Activated CD8-positive, alpha-beta memory T cell treated with anti-CD3 and anti-CD28 coated beads for 4 hours (primary cell): ENCODE results near the gene STRN3.
"Not testable (repeated sequence)": the region's sequence is repeated elsewhere in the genome, so short reads cannot be mapped to it uniquely, and the experiment has no call there.

Experiments
- DNase-seq, 2 donors: peaks; one replicate each; pipeline ENCODE4 v3.0.0-alpha.2; 2020; ENCODE audit warnings: low read depth in 2 of 2

Gene STRN3

DNA sequence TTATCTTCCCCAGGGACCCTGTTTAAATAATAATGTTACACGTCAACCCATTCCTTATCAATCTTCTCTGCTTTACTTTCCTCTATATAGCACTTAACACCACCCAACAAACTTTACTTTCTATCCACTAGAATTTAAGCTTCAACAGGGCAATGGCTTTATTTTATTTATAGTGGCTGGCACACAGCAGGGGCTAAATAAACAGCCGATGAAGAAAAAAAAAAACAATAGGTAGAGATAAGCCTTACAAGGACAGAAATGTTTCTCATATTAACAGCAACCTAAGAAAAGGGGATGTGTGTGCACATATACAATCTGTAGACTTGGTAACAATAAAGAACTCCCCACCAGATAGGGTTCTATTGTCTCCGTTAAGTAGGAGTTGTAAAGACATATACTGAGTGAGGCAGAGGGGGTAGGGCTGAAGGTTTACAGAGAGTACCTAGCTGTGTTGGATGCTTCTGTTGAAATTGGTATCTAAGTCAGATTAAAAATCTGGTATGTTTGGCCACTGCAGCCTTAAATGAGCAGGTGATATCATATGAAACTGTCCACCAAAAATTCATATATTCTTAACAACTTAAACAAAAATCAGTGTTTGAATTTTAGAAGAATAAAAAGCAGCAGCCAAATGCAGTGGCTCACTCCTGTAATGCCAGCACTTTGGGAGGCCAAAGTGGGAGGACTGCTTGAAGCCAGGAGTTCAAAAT is 25.4 kb downstream of the STRN3 start:
- no peak for DNase-seq

DNA sequence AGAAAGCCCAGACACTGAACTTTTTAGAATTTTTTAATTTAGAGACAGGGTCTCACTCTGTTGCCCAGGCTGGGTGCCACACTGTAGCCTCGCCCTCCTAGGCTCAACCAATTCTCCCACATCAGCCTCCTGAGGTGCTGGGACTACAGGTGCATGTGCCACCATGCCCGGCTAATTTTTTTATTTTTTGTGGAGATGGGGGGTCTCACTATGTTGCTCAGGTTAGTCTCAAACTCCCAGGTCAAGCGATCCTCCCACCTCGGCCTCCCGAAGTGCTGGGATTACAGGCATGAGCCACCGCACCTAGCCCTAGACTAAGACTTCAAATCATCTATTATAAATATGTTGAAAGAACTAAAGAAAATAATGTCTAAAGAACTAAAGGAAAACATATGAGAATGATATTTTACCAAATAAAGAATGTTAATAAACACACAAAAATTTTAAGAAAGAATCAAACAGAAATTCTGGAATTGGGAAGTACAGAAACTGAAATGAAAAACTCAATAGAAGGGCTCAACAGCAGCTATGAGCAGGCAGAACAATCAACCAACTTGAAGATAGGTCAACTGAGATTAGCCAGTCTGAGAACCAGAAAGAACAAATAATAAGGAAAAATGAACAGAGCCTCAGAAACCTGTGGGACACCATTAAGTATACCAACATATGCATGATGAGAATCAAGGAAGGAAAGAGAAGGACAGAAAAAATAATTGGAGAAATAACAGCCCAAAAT is 27.0 kb downstream of the STRN3 start:
- DNase-seq: no peak

DNA sequence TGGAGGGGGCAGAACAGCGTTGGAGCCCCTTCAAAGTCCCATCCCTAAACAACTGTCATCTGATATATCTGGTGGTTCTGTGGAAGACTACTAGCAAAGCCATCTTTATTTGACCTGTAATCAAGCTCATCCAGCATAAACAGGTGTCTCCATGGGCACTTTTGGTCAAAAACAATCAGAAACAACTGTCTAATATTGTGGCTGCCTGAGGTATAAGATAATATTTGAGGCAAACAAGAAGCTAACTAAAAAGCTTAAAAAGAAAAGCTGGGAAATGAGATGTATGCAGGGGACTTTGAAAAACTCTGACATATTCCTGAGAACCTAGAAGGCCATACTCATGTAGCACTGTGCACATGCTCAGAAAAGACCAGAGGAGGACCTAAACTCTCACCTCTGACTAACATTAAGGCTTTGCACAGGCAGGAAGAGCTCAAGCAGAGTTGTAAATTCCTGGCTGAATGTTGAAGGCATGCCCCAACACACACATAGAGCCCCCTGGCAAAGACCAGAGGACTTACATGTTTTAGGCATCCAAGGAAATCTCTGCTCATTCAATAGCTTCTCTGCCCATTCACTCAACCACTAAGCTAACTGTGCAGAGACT is 28.0 kb downstream of the STRN3 start:
- DNase-seq: no peak

DNA sequence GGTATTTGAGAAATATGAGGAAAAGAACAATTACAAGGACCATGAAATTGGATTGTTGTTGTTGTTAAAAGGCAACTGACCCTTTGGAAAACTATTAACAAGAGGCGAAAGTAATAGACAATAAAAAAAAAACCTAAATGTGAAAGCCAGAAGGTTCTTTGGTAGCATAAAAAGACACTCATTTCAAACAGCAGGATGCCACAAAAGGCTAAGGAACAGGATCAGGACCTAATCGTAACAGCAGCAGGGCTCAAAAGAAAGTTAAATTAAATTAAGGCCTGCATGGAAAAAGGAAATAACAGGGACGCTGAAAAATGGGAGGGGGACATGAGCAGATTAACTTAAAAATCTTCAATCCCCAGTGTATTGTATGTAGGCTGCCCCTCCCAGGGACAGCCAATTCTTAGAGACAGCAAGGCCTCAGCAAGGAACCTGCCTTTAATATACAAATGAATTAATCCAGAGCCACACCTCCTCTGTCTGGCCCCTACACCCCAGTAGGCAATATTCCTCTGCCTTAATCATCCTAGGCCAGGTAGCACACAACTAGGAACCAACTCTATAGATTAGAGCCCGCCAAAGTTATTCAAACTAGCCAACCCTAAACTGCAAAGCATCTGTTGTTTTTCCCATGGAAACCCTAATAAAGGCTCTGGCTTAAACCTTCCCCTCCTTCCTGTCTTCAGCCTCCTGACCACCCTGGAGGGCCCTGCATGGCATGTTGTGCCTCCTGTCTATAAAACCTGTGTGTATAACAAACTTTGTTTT is 29.1 kb downstream of the STRN3 start:
- DNase-seq: no peak

DNA sequence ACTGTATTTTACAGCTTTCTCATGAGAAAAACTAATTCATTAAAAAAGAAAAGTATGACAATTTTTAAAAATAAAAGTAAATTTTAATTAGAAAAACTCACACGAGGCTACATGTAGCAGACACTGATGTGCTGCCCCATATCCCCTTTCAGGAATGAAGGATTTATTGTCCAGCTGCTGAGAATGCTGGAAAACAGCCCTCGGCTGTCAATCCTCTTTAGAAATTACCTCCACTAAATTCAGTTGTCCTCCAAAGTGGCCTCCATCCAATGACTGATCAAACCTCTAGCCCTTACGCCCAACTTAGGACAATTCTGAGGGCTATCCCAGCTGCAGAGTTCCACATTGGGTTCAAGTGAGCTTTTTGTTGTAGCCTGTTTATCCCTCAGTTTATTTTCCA is 30.5 kb downstream of the STRN3 start:
- DNase-seq: no peak

DNA sequence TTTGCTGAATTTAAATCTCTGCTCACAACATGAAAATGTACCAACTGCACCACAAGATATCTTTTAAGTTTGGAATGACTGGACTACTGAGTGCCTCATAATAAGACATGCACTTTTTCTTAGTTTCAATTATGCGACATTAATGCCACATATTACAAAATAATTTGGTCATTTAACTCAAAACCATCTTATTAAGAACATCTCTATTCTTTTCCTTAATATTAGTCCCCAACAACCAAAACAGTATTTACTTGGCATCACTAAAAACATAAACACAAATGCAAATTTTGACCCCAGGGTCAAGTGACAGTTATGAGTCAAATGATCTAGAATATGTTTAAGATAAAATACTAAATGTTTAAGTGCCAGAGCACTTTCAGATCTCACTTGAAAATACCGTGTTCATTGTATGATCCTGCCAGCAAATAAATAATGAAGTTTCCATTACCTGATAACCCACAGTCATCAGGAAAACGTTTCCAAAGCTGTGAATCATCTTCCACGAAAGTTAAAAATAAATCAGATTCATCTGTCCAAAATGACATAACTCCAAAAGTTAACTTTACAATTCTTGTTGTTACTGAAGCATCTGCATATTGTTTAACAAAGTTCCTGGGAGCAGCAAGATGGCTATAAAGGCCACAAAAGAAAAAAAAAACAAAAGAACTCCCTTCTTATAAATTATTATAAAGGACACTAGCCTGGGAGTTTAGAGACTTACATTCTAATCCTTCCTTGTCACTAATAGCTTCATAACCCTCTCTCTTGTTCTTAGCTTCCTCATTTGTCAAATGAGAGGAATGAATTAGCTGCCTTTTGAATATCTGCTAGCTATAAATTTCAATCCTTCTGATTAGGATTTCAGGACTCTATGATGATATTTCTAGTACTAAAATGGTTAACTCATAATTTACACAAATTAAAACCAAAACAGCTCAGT is 31.2 kb downstream of the STRN3 start:
- no peak for DNase-seq

DNA sequence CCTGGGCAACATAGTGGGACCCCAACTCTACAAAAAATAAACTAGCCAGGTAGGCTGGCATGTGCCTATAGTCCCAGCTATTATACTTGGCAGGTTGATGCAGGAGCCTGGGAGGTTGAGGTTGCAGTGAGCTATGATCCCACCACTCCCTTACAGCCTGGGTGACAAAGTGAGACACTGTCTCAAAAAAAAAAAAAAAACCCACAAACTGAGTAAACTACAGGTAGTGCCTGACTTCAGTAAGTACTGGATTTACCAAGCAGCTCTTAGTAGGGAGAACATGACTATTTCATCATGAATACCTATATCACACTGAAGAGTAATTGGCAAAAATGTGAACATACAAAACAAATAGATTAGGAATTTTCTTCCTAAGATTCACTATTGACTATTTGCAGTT is 33.1 kb downstream of the STRN3 start:
- no peak for DNase-seq

DNA sequence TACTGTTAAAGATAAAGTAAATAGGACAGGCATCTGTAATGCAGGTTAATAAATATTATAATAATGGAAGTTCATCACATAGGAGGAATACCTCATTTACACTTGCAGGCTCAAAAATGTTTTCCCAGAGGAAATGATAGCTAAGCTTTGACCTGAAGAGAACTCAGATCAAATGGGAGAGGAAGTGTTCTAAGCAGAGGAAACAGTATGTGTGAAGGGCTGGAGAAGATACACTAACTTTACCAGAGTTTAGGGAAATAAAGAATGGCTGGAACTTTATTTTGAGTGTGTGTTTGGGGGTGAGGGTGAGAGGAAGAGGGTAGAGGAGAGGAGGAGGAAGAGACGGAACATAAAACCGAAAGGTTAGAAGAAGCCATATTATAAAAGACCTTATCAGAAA is 34.8 kb downstream of the STRN3 start:
- DNase-seq: no peak

DNA sequence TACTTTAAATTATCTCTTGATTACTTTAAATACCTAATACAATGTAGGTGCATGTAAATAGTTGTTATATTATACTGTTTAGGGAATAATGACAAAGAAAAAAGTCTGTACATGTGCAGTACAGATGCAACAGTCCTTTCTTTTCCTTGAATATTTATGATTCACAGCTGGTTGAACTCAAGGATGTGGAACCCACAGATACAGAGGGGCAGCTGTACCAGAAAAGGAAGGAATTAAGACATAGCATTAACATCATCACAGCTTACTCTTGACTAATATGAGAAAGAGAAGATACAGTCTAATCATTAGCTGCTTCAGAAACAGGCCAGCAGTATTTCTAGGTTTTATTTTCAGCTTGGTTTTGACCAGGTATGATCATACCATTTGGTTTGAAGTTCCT is 35.4 kb downstream of the STRN3 start:
- DNase-seq: no peak

DNA sequence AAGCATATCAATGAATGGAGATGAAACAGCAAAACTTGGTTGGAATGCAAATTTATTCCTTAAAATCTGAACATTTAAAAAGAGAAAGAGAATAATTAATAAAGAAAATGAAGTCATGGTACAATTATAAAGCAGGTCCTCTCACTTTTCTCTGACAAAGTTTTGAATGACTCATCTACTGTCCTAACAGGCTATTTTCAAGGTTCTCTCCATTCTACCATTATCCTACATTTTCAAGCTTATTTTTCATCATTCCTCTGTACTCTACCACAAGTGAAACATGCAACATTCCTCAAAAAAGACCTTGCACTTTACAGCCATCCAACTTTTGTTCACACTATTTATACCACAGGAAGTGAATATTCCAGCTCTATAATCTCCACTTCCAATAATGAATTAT is 37.7 kb downstream of the STRN3 start:
- DNase-seq: no peak

DNA sequence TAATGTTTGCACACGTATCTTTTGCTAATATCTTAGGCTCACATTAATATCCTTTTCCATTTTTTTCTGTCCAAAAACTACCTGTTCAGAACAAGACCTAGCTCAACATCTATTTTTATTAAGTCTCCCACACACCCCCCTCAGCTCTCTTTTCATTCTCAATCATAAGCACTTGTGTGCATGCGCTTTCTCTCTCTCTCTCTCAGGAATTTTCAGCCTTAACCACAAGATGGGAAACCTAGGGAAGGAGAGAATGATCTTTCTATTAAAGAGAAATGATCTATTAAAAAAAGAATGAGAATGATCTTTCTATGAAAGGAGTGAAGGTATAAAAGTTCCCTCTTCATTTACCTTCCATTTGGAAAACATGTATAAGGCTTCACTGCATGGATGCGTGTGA is 40.4 kb downstream of the STRN3 start:
- no peak for DNase-seq

DNA sequence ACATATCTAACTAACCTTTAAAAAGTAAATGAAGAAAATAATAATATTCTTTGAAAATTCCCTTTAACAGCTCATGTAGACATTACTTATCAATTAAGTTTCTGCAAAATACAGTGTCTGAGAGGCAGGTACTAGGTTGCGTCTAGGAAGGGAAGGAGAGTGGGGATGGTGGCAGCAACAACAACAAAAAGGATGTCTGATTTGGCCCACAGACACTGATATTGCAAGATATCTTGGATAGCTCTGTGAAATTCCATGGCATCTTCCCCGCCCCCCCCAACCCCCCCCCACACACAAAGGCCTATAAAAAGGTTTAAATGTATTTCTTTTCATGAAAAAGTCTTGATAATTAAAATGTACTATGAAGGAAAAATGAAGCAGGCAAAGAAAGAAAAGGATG is 42.3 kb downstream of the STRN3 start:
- DNase-seq: no peak

DNA sequence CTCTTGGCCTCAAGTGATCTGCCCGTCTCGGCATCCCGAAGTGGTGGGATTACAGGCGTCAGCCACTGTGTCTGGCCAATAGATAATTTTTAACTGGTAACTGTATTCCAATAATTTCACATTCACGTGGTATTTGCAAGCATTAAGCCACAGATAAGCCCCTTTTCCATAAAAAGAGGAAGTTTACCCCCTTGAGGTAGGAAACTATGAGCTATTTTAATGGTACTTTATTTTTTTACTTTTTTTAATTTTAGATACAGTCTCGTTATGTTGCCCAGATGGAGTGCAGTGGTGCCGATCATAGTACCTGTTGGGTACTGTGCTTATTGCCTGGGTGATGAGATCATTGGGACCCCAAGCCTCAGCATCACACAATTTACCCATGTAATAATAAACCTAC is 43.6 kb downstream of the STRN3 start:
- DNase-seq: no peak

DNA sequence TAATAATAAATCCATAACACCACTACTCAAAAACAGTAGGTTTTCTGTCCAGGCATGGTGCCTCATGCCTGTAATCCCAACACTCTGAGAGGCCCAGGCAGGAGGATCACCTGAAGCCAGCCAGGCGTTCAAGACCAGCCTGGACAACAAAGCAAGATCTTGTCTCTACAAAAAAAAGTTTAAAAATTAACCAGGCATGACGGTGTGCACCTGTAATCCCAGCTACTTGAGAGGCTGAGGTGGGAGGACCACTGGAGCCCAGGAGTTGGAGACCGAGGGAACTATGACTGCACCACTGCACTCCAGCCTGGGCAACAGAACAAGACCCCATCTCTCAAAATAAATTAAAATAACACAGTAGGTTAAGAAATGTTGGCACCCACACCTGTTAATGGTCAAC is 45.2 kb downstream of the STRN3 start:
- DNase-seq: no peak

DNA sequence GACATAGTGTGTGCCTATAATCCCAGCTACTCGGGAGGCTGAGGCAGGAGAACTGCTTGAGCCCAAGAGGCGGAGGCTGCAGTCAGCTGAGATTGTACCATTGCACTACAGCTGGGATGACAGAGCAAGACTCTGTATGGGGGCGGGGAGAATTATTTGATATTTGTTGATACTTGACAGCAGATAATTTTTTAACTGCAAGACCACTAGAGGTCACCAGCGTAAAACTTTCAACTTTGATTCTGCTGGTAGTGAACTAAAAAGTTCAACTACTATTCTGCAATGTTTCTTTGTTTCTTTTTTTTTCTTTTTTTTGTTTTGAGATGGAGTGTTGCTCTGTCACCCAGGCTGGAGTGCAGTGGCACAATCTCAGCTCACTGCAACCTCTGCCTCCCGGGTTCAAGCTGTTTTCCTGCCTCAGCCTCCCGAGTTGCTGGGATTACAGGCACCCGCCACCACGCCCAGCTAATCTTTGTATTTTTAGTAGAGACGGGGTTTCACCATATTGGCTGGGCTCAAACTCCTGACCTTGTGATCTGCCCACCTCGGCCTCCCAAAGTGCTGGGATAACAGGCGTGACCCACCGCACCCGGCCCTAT is 46.0 kb downstream of the STRN3 start:
- peak in 1 of 2 donors; percentile 20 for DNase-seq

DNA sequence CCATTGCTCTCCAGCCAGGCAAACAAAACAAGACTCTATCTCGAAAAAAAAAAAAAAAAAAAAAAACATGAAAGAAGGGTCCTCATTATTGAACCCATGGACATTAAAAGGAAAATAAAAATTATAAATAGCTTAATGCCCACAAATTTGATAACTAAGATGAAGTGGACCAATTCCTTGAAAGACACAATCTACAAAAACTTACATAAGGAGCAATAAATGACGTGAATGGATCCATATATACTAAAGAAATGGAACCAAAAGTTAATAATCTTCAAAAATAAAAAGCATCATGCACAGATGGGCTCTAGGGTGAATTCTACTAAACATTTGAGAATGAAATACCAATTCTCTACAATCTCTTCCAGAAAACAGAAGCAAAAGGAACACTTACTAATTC is 48.4 kb downstream of the STRN3 start:
- no peak for DNase-seq

DNA sequence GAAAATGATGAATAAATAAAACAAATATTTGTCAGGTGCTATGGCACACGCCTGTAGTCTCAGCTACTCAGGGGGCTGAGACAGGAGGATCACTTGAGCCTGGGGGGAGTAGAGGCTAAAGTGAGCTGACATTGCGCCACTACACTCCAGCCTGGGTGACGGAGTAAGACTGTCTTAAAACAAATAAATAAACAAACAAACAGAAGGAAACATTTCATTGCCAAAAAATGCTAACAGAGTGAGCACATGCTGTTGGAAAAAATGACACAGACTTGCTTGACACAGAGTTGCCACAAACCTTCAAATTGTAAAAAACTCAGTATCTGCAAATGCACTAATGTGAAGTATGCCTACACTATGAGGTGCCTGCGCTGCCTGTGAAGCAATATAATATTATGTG is 51.6 kb downstream of the STRN3 start:
- no peak for DNase-seq

DNA sequence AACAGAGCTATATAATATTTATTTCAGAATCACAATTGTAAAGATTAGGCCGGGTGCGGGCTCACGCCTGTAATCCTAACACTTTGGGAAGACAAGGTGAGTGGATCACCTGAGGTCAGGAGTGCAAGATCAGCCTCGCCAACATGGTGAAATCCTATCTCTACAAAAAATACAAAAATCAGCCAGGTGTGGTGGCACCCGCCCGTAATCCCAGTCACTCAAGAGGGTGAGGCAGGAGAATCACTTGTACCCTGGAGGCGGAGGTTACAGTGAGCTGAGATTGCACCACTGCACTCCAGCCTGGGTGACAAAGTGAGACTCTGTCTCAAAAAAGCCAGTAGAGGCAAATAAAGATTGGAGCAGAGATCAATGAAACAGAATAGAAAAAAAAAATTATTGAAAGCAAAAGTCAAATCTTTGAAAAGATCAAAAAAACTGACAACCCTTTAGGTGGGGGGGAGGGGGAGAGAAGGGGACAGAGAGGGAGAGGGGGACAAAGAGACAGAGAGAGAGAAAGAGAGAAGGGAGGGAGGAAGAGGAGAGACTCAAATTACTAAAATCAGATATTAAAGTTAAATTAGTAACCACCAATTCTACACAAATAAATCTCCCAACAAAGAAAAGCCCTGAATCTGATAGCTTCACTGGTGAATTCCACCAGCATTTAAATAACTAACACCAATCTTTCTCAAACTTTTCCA is 53.1 kb downstream of the STRN3 start:
- no peak for DNase-seq

DNA sequence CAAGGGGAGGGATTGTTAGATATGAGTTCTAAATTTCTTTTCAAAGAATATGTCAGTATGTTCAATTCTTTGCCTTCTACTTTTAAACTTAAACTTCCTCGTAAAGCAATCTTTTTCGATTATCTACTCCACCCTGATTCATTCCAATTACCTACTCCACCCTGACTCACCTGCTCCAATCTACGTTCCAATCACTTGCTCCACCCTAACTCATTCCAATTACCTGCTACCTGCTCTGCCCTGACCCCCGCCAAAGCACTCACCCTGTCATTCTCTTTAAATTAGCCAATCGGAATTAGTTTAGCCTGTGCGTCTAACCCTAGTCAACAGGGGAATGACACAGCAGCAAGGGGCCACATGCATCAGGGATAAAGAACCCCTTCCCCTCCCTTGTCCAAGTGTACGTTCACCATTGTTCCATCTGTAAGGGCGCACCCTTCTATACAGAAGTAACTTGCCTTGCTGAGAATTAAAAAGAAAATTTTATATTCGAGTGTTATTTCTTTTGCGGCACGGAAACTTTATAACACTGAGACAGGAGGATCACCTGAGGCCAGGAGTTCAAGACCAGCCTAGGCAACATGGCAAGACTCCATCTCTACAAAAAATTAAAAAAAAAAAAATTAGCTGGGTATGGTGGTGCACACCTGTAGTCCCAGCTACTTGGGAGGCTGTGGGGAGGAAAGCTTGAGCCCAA is 54.0 kb downstream of the STRN3 start:
- DNase-seq: not testable (repeated sequence)

DNA sequence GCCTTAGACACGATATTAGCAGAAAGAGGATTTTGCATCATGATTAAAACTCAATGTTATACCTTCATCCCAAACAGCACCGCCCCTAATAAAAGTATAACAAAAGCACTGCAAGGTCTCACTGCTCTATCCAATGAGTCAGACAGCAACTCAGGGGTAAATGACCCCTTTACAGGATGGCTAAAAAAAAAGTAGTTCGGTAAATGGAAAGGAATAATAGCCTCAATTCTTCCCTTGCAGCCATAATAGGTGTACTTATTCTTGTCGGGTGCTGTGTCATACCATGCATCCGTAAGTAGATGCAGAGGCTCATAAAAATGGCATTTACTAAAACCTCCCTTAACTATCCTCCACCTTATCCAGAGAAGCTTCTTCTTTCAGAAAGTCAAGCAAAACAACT is 54.6 kb downstream of the STRN3 start:
- no peak for DNase-seq
